NCI-H524 (cell line): ENCODE data around the gene SFI1.
"Not testable (repeated sequence)": the region's sequence is repeated elsewhere in the genome, so short reads cannot be mapped to it uniquely, and the experiment has no call there.

Experiments used
- DNase-seq, 2 experiments: peaks; one replicate each; lab custom pipeline; 2025; lab: John Stamatoyannopoulos, UW

Gene SFI1

GRCh38 chr22:31493355-31493754, 3.0 kb upstream of the SFI1 start:
- not testable (repeated sequence) for DNase-seq

GRCh38 chr22:31495343-31495742, 993 bp upstream of the SFI1 start:
- no peak for DNase-seq

GRCh38 chr22:31496735-31497146, 405 bp downstream of the SFI1 start:
- peak in 1 of 2 experiments; percentile 32 for DNase-seq

GRCh38 chr22:31497148-31497938, 1.0 kb downstream of the SFI1 start:
- DNase-seq = no peak

GRCh38 chr22:31501738-31502137, 5.4 kb downstream of the SFI1 start:
- no peak for DNase-seq

GRCh38 chr22:31503211-31503964, 7.1 kb downstream of the SFI1 start:
- DNase-seq = no peak

GRCh38 chr22:31504282-31504681, 7.9 kb downstream of the SFI1 start:
- no peak for DNase-seq

- not testable (repeated sequence) for DNase-seq
These were observed 11.2 kb downstream of the SFI1 start for GRCh38 chr22:31507517-31507916.

GRCh38 chr22:31508536-31508935, 12.2 kb downstream of the SFI1 start:
- DNase-seq = no peak

GRCh38 chr22:31509061-31509762, 12.9 kb downstream of the SFI1 start:
- no peak for DNase-seq

GRCh38 chr22:31520051-31520450, 23.7 kb downstream of the SFI1 start:
- no peak for DNase-seq

- DNase-seq = not testable (repeated sequence)
These were observed 27.8 kb downstream of the SFI1 start for GRCh38 chr22:31524132-31524531.

- DNase-seq = no peak
These were observed 29.9 kb downstream of the SFI1 start for GRCh38 chr22:31526270-31526669.

- DNase-seq = no peak
These were observed 34.5 kb downstream of the SFI1 start for GRCh38 chr22:31530823-31531195.

GRCh38 chr22:31532060-31532459, 35.7 kb downstream of the SFI1 start:
- DNase-seq = no peak

GRCh38 chr22:31533374-31533773, 37.0 kb downstream of the SFI1 start:
- no peak for DNase-seq

GRCh38 chr22:31537019-31537535, 40.7 kb downstream of the SFI1 start:
- peak in 1 of 2 experiments; percentile 3 for DNase-seq

- DNase-seq = no peak
These were observed 42.5 kb downstream of the SFI1 start for GRCh38 chr22:31538815-31539214.

GRCh38 chr22:31540166-31540565, 43.8 kb downstream of the SFI1 start:
- not testable (repeated sequence) for DNase-seq

- DNase-seq = no peak
These were observed 44.6 kb downstream of the SFI1 start for GRCh38 chr22:31540966-31541365.

GRCh38 chr22:31544481-31545480, 48.4 kb downstream of the SFI1 start:
- DNase-seq = no peak
